ENCODE results near the gene DSN1. TPM values are rescaled to one million over a fixed set of nuclear protein-coding genes. Genes with fewer than 3 reads are reported as not detected.

DSN1 gene
- total RNA-seq, 1 experiment from 2014 or later = 7.8 TPM

- H3K9me3 Mint-ChIP-seq (ENCODE audit: unreplicated experiment) = no peaks in the 10 kb centered on the region
- peak overlapping the region; percentile 86 for H3K4me3 Mint-ChIP-seq (ENCODE audit: unreplicated experiment)
- peaks cover 7% of the 10 kb centered on the region for H3K36me3 Mint-ChIP-seq (ENCODE audit: insufficient read depth, unreplicated experiment)
- ChIA-PET POLR2A (interaction anchor here (0.8 to 3.2 kb wide), 17 partner anchors 9 to 172 kb away, joined by 3 to 43 read pairs (median 4); partner anchors contain the start of genes DSN1, RAB5IF and TGIF2), CTCF (interaction anchor here (0.6 to 2.2 kb wide), 11 partner anchors 9 to 197 kb away, joined by 3 to 14 read pairs (median 5); partner anchors contain the start of gene RAB5IF)
- H3K4me1 Mint-ChIP-seq (ENCODE audit: insufficient read depth, unreplicated experiment) = peaks cover 15% of the 10 kb centered on the region
- TF ChIP-seq CTCF (IDR thresholded peaks at IDR 0.05; ENCODE audit: unreplicated experiment) = no peak
- H3K27ac Mint-ChIP-seq (ENCODE audit: low read depth, unreplicated experiment) = no peak overlapping the region
- no TSS peak for BruUV-seq (replicated peaks)
- no peaks in the 10 kb centered on the region for H3K27me3 Mint-ChIP-seq (ENCODE audit: insufficient read depth, unreplicated experiment)
- peak; percentile 18 for DNase-seq (ENCODE audit: unreplicated experiment)
- intact Hi-C loops (cut with micrococcal nuclease) = no loop called here
Measured at GRCh38 chr20:36745234-36745926, 28.2 kb downstream of the DSN1 start.

- intact Hi-C loops (cut with micrococcal nuclease) = no loop called here
- DNase-seq (ENCODE audit: unreplicated experiment) = peak; percentile 34
- ChIA-PET POLR2A (interaction anchor here (0.5 to 3.2 kb wide), 15 partner anchors 9 to 497 kb away, joined by 3 to 43 read pairs (median 4); partner anchors contain the start of genes DSN1, RAB5IF and TGIF2), CTCF (interaction anchor here (0.6 to 2.2 kb wide), 14 partner anchors 8 to 1442 kb away, joined by 3 to 14 read pairs (median 4); partner anchors contain the start of genes DSN1 and RAB5IF)
- Mint-ChIP-seq H3K9me3 (ENCODE audit: unreplicated experiment) (no peaks in the 10 kb centered on the region), H3K27me3 (ENCODE audit: insufficient read depth, unreplicated experiment) (no peaks in the 10 kb centered on the region), H3K4me3 (ENCODE audit: unreplicated experiment) (peak overlapping the region; percentile 86), H3K4me1 (ENCODE audit: insufficient read depth, unreplicated experiment) (peaks cover 15% of the 10 kb centered on the region), H3K36me3 (ENCODE audit: insufficient read depth, unreplicated experiment) (peaks cover 7% of the 10 kb centered on the region), H3K27ac (ENCODE audit: low read depth, unreplicated experiment) (no peak overlapping the region)
- no peak for TF ChIP-seq CTCF (IDR thresholded peaks at IDR 0.05; ENCODE audit: unreplicated experiment)
- BruUV-seq (replicated peaks) = no TSS peak
Measured at GRCh38 chr20:36744764-36745191, 28.8 kb downstream of the DSN1 start.

GRCh38 chr20:36744243-36744642, 29.3 kb downstream of the DSN1 start:
- no peak for TF ChIP-seq CTCF (IDR thresholded peaks at IDR 0.05; ENCODE audit: unreplicated experiment)
- H3K27ac Mint-ChIP-seq (ENCODE audit: low read depth, unreplicated experiment) = no peak overlapping the region
- H3K27me3 Mint-ChIP-seq (ENCODE audit: insufficient read depth, unreplicated experiment) = no peaks in the 10 kb centered on the region
- H3K36me3 Mint-ChIP-seq (ENCODE audit: insufficient read depth, unreplicated experiment) = peaks cover 7% of the 10 kb centered on the region
- H3K4me3 Mint-ChIP-seq (ENCODE audit: unreplicated experiment) = peak overlapping the region; percentile 86
- no peak for DNase-seq (ENCODE audit: unreplicated experiment)
- ChIA-PET POLR2A (interaction anchor here (0.5 to 3.2 kb wide), 15 partner anchors 8 to 496 kb away, joined by 3 to 43 read pairs (median 4); partner anchors contain the start of genes DSN1, RAB5IF and TGIF2), CTCF (interaction anchor here (0.6 to 2.1 kb wide), 12 partner anchors 7 to 1441 kb away, joined by 3 to 14 read pairs (median 3); partner anchors contain the start of gene DSN1)
- peaks cover 15% of the 10 kb centered on the region for H3K4me1 Mint-ChIP-seq (ENCODE audit: insufficient read depth, unreplicated experiment)
- H3K9me3 Mint-ChIP-seq (ENCODE audit: unreplicated experiment) = no peaks in the 10 kb centered on the region
- no TSS peak for BruUV-seq (replicated peaks)
- intact Hi-C loops (cut with micrococcal nuclease) = no loop called here

- no peak overlapping the region for H3K27ac Mint-ChIP-seq (ENCODE audit: low read depth, unreplicated experiment)
- BruUV-seq (replicated peaks) = no TSS peak
- CTCF ChIA-PET = interaction anchor here (0.8 to 3.2 kb wide), 4 partner anchors 12 to 539 kb away, joined by 3 to 13 read pairs (median 3); partner anchors contain the start of gene RAB5IF
- no peak overlapping the region for H3K4me3 Mint-ChIP-seq (ENCODE audit: unreplicated experiment)
- TF ChIP-seq CTCF (IDR thresholded peaks at IDR 0.05; ENCODE audit: unreplicated experiment) = no peak
- H3K9me3 Mint-ChIP-seq (ENCODE audit: unreplicated experiment) = no peaks in the 10 kb centered on the region
- H3K4me1 Mint-ChIP-seq (ENCODE audit: insufficient read depth, unreplicated experiment) = peaks cover 15% of the 10 kb centered on the region
- no peaks in the 10 kb centered on the region for H3K27me3 Mint-ChIP-seq (ENCODE audit: insufficient read depth, unreplicated experiment)
- peaks cover 7% of the 10 kb centered on the region for H3K36me3 Mint-ChIP-seq (ENCODE audit: insufficient read depth, unreplicated experiment)
- DNase-seq (ENCODE audit: unreplicated experiment) = no peak
- POLR2A ChIA-PET = no interaction called here
- intact Hi-C loops (cut with micrococcal nuclease) = no loop called here
Measured at GRCh38 chr20:36742558-36742957, 31.0 kb downstream of the DSN1 start.
